ENCODE results near the gene PTPRJ.
"Not testable (repeated sequence)": the region's sequence is repeated elsewhere in the genome, so short reads cannot be mapped to it uniquely, and the experiment has no call there.

Gene PTPRJ

GRCh38 chr11:48123934-48124755, 143.8 kb downstream of the PTPRJ start:
- DNase-seq, result no peak

GRCh38 chr11:48124880-48125279, 144.5 kb downstream of the PTPRJ start:
- DNase-seq, result no peak

- no peak for DNase-seq
These were observed 145.5 kb downstream of the PTPRJ start for GRCh38 chr11:48125866-48126265.

GRCh38 chr11:48127521-48128183, 147.3 kb downstream of the PTPRJ start:
- DNase-seq, result no peak

- no peak for DNase-seq
These were observed 149.5 kb downstream of the PTPRJ start for GRCh38 chr11:48129697-48130395.

GRCh38 chr11:48134221-48134922, 154.0 kb downstream of the PTPRJ start:
- no peak for DNase-seq

- no peak for DNase-seq
These were observed 157.9 kb downstream of the PTPRJ start for GRCh38 chr11:48138222-48138621.

GRCh38 chr11:48139896-48140295, 159.5 kb downstream of the PTPRJ start:
- not testable (repeated sequence) for DNase-seq

GRCh38 chr11:48141475-48142122, 161.2 kb downstream of the PTPRJ start:
- no peak for DNase-seq

GRCh38 chr11:48142889-48143288, 162.5 kb downstream of the PTPRJ start:
- no peak for DNase-seq

- DNase-seq, result no peak
These were observed 168.4 kb downstream of the PTPRJ start for GRCh38 chr11:48148749-48149148.

GRCh38 chr11:48150213-48150612, 169.9 kb downstream of the PTPRJ start:
- no peak for DNase-seq

- no peak for DNase-seq
These were observed 173.8 kb downstream of the PTPRJ start for GRCh38 chr11:48154151-48154550.

- DNase-seq, result no peak
These were observed 181.9 kb downstream of the PTPRJ start for GRCh38 chr11:48161951-48162884.

- no peak for DNase-seq
These were observed 182.5 kb downstream of the PTPRJ start for GRCh38 chr11:48162885-48163268.

GRCh38 chr11:48163360-48164100, 183.2 kb downstream of the PTPRJ start:
- no peak for DNase-seq

GRCh38 chr11:48164836-48165235, 184.5 kb downstream of the PTPRJ start:
- no peak for DNase-seq

- no peak for DNase-seq
These were observed 185.1 kb downstream of the PTPRJ start for GRCh38 chr11:48165426-48165825.

- DNase-seq, result no peak
These were observed 187.0 kb downstream of the PTPRJ start for GRCh38 chr11:48167380-48167779.

- no peak for DNase-seq
These were observed 188.5 kb downstream of the PTPRJ start for GRCh38 chr11:48168815-48169214.

- no peak for DNase-seq
These were observed 188.9 kb downstream of the PTPRJ start for GRCh38 chr11:48169259-48169658.

All from activated effector memory CD4-positive, alpha-beta T cell treated with Interleukin-2 at 50 U/mL for 16 hours (primary cell).